Fibroblast of gingiva (primary cell): ENCODE measurements around the gene SYT7.
A peak's percentile ranks its signal among the peaks of the same experiment; 100 is the strongest.

ENCODE experiments used
- DNase-seq: peaks from one replicate; pipeline ENCODE4 v3.0.0-alpha.2; 2011; ENCODE audit warnings: low read depth

Gene SYT7

GRCh38 chr11:61581030-61581928, at the start of gene SYT7:
Gene SYT7 (minus strand): TSS chr11:61581076. CDS start chr11:61580820, 256 bp downstream.
- peak; percentile 97 for DNase-seq

GRCh38 chr11:61630089-61630488, 49.2 kb upstream of the SYT7 start:
- no peak for DNase-seq

GRCh38 chr11:61629082-61629833, 48.4 kb upstream of the SYT7 start:
- no peak for DNase-seq

GRCh38 chr11:61628662-61628970, 47.7 kb upstream of the SYT7 start:
- no peak for DNase-seq

- peak; percentile 56 for DNase-seq
These were observed 47.2 kb upstream of the SYT7 start for GRCh38 chr11:61627850-61628661.

GRCh38 chr11:61626580-61627380, 45.9 kb upstream of the SYT7 start:
- DNase-seq: no peak

- DNase-seq: no peak
These were observed 44.6 kb upstream of the SYT7 start for GRCh38 chr11:61625525-61625924.

- DNase-seq: no peak
These were observed 41.2 kb upstream of the SYT7 start for GRCh38 chr11:61621917-61622585.

GRCh38 chr11:61619471-61620226, 38.8 kb upstream of the SYT7 start:
- DNase-seq: no peak

GRCh38 chr11:61618978-61619377, 38.1 kb upstream of the SYT7 start:
- no peak for DNase-seq

GRCh38 chr11:61617515-61617914, 36.6 kb upstream of the SYT7 start:
- DNase-seq: no peak

- no peak for DNase-seq
These were observed 35.6 kb upstream of the SYT7 start for GRCh38 chr11:61616434-61616833.

- peak; percentile 19 for DNase-seq
These were observed 33.9 kb upstream of the SYT7 start for GRCh38 chr11:61614782-61615181.

GRCh38 chr11:61613870-61614269, 33.0 kb upstream of the SYT7 start:
- DNase-seq: no peak

GRCh38 chr11:61613051-61613450, 32.2 kb upstream of the SYT7 start:
- no peak for DNase-seq

- no peak for DNase-seq
These were observed 30.4 kb upstream of the SYT7 start for GRCh38 chr11:61611309-61611708.

- DNase-seq: peak; percentile 77
These were observed 30.0 kb upstream of the SYT7 start for GRCh38 chr11:61610905-61611304.

GRCh38 chr11:61609980-61610366, 29.1 kb upstream of the SYT7 start:
- DNase-seq: no peak

GRCh38 chr11:61609000-61609979, 28.4 kb upstream of the SYT7 start:
- DNase-seq: no peak
